Activated CD8-positive, alpha-beta memory T cell treated with anti-CD3 and anti-CD28 coated beads, Interleukin-2, amount 50 U/mL, for 24 hours (primary cell): Measurements from ENCODE around the gene EML1.

Experiments
- DNase-seq: peaks from one replicate; pipeline ENCODE4 v3.0.0-alpha.2; 2020; ENCODE audit errors: extremely low read depth

The EML1 gene

GRCh38 chr14:99803803-99804202 lies 10.6 kb downstream of the EML1 start:
- DNase-seq = no peak

- DNase-seq = no peak
Observed at GRCh38 chr14:99805757-99806439, 12.7 kb downstream of the EML1 start.

DNA sequence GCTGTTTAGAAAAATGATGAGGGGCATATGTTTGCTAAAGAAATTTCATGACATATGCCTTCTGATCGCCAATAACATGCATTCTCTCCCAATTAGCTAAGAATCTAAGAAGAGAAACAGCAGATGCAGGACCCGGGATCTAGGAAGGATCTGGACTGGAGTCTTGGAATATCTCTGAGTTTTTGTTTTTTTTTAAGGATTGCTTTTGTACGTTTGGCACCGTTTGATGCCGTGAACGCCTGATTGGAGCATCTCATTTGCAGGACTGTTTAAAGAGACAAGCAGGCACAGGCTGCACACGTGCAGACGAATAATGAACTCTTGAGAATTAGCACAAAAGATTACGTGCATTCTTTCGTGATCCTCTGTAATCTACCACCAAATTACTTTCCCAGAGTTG lies 13.6 kb downstream of the EML1 start:
- DNase-seq = no peak

DNA sequence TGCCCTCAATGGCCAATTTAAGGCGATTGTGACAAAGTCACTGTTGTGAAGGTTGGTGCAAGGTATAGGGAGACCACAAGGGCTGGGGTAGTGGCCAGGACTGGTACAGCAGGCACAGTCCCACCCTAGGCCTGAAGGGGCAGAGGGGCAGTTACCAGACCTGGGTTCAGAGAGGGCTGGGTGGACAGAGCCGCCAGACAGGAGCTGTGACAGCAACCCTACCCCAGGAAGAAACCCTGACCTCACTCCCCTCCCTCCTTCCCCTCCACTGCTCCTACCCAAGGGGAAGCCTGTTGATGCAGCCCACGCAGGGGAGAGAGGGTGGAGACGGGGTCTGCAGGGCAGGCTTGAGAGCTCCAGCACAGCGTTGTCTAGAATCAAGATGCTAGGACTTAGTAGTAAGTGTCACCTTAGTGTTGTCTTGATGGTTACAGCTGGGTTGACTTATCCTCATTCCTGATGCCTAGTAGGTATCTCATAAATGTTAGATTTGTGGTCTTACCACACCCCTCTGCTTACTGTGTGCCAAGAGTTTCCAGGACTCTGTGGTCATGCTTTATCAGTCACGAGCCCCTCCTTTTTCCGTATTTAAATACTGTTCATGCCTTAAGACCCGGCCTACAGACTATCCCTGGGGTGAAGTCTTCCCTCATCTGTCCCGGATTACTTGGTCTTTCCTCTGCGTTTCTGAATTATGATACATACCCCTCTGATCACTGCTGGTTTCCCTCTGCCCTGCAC lies 14.4 kb downstream of the EML1 start:
- DNase-seq = no peak

DNA sequence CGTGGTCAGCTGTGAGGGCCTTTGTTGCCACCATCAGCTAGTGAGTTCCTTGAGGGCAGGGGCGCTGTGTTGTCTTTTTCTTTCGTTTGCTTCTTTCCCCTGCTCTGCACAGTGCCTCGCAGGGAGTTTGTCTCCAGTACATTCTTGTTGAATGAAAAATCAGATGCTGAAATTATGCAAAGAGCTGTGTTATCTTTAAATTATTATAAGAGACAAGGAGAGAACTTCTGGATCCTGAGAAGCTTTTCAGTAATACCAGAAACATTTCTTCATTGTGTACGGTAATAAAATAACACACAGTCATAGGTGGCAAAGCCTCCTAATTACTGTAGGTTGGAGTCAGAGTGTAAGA lies 14.9 kb downstream of the EML1 start:
- DNase-seq = no peak

DNA sequence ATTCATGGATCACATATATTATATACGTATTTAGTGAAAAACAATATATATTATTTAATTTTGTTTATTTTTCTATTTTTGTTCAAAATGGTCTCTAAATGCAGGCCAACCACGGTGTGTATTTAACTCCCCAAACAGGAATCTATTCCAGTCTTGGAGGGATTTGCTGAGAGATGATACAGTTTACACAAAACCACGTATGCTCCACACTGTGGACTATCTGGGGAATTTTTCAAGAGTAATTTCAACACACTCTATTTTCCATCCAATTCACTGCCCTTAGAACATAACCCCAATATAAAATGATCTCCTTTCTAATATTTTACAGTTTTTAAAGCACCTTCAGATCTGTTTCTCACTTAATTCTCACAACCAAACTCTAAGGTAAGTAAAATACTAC lies 15.3 kb downstream of the EML1 start:
- no peak for DNase-seq

DNA sequence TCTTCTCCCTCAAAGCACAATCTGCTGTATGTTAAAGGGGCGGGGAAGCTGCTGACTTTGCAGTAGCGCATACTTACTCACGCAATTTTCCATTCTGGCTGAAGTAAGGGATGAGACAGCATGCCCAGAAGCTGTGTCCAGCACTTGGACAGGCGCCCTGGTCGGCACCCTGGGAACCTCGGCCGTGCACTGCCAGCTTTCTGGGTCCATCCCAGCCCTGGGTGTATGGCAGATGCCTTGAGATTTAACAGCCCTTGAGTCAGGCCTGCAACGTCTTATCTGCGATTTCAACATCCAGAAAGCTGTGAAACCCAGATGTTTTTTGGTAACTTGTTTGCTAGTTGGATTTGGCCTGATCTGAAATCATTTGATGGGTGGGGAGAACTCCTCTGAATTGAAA lies 16.1 kb downstream of the EML1 start:
- no peak for DNase-seq

GRCh38 chr14:99809859-99810558 lies 16.8 kb downstream of the EML1 start:
- no peak for DNase-seq

GRCh38 chr14:99810559-99810874 lies 17.3 kb downstream of the EML1 start:
- DNase-seq = no peak

- DNase-seq = no peak
Observed at GRCh38 chr14:99812096-99812750, 19.0 kb downstream of the EML1 start.

DNA sequence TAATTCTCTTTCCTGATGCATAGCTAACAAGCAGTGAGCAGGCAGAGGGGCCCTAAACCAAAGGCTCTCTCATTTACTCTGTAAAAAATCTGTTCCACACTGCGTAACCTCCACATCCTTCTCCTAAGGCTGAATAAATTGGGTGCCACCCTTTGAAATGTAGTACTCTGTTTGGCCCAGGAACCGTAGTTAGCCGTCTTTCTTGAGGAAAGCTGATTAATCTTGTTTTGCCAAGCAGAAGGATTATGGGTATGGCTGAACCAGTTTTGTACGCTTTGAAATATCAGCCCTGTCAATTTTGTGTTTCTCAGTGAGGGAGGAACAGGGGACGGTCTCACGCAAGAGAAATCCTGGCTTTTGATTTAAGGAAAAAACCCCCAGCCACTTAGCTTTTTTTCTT lies 19.7 kb downstream of the EML1 start:
- no peak for DNase-seq

DNA sequence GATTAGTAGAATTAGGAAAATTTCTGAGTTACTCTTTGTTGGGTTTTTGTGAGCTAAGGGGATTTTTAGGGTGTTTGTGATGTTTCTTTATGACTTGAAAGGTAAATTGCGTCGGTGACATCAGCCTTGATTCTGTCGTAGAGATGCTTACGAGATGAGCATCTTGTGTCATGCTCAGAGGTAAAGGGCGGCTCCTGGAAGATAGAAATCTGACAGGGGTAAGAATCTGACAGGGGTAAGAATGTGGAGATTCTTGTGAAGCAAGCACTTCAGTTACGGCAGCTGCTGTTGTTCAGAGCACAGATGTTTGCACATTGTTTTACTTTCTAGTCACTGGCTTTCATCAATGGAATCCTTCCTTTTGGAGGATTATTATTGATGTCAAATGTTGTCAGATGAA lies 22.5 kb downstream of the EML1 start:
- no peak for DNase-seq

- DNase-seq = no peak
Observed at GRCh38 chr14:99816217-99816616, 23.0 kb downstream of the EML1 start.

DNA sequence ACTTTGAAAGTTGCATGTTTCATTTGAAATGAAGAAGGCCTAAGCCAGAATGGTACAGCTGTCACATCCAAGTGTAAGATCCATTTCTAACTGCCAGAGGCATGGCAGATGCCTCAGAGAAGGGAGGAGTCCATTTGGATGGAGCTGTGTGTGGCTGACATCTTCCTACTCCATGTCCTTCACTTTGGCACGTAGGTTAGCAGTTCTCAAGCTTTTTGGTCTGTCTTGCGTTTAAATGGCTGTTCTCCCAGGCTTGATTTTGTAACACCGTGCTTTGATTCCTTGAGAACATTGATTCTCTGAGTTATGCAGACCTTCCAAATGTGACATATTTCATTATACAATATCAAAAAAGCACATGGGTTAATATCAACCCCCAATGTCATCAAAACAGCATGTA lies 23.4 kb downstream of the EML1 start:
- DNase-seq = no peak

GRCh38 chr14:99817331-99817730 lies 24.1 kb downstream of the EML1 start:
- no peak for DNase-seq

- DNase-seq = no peak
Observed at GRCh38 chr14:99818503-99819036, 25.4 kb downstream of the EML1 start.

GRCh38 chr14:99819514-99819913 lies 26.3 kb downstream of the EML1 start:
- DNase-seq = no peak

DNA sequence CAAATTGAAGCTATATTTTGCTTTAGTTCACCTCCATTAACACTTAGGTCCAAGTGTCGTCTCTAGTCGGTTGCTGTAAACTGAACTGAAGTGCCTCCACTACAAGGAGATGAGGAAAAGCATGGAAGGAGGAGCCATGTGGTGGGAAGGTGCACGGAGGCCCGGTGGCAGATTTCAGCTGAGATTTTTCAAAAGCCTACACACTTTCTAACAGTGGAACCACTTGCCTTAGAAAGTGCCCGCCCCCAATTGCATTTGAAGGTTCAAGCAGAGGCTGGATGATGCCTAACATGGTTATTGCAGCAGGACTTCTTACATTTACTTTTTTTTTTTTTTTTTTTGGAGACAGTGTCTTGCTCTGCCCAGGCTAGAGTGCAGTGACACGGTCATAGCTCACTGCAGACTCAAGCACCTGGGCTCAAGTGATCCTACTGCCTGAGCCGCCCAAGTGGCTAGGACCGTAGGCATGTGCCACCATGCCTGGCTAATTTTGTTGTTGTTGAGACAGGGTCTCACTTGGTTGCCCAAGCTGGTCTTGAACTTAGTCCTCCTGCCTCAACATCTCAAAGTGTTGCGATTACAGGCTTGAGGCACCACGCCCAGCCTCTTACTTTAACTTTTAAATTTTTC lies 27.6 kb downstream of the EML1 start:
- DNase-seq = no peak

DNA sequence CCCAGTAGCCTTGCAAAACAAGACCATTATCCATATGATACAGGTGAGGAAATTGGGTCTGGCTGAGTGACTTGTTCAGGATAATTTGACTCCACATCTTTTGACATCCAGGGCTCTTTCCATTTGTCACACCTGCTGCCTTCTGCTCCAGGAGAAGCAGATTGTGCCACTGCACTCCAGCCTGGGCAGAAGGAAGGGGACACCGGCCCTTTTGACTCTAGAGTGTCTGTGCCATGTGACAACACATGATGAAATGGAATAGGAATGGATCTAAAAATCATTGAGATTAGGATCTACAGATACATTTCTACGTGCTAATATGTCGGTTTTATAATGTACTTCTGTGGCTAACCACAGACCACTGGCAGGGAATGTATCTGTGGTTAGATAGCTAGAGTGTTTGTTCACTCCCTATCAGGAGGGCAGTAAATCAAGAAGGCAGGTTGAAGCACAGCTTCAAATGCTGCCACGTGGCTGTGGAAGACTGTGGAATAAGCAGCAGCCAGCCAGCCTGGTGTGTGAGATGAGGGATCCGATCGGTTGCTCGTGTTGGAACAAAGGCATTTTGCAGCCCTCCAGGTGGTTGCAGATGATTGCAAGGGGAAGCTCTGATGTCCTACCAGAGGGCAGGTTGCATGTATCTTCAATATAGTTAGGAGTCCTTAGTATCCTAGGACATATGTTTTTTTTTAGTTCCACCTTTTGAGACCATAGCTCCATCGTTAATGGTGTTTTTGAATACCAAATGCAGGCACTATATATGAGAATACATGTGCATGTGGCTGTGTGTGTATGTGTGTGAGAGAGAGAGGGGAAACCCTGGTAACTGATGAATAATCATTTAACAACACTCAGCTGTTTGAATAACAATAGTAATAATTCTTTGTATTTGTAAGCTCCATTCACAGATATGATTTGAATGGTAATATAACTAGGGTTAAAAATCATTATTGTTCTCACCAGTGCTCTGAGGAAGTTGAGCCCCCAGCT lies 28.6 kb downstream of the EML1 start:
- no peak for DNase-seq

GRCh38 chr14:99822800-99823455 lies 29.7 kb downstream of the EML1 start:
- DNase-seq = no peak
